PC-9 (cell line): ENCODE measurements around the gene THADA. TPM values are rescaled to one million over a fixed set of nuclear protein-coding genes. Genes with fewer than 3 reads are reported as not detected.

Experiments used
- BruUV-seq: library from RNA; stranded (reverse); fragments of 400-500 nt; replicated peaks from 2 replicates; lab custom pipeline; 2021; lab: Mats Ljungman, UMichigan
- CTCF ChIA-PET: fragments of 300-600 bp; sonication (Branson Sonifier 250); formaldehyde crosslinking; loops from one replicate; lab custom pipeline; 2022; ENCODE audit warnings: antibody characterized with exemption; lab: Charles Lee
- POLR2A ChIA-PET: fragments of 300-600 bp; sonication (Branson Sonifier 250); formaldehyde crosslinking; loops from one replicate; lab custom pipeline; 2022; ENCODE audit warnings: antibody characterized with exemption; ENCODE audit not compliant: unreplicated experiment; lab: Charles Lee
- DNase-seq, 2 experiments: peaks; one replicate each; pipeline versions ENCODE4 v3.0.0 to v3.0.0-alpha.2; 2015 to 2022; ENCODE audit warnings: mixed read lengths in 1 of 2
- H2AFZ ChIP-seq: fragments of 200-600 bp; sonication (generic); 2 replicates; pipeline ENCODE4 v1.8.1; 2017; ENCODE audit warnings: antibody characterized with exemption
- H3F3A ChIP-seq: fragments of 200-600 bp; sonication (generic); 2 replicates; pipeline ENCODE4 v1.8.1; 2017; ENCODE audit warnings: antibody characterized with exemption, mild to moderate bottlenecking, low read depth; ENCODE audit not compliant: insufficient read depth
- H3K27ac ChIP-seq: fragments of 200-600 bp; sonication (generic); 2 replicates; pipeline ENCODE4 v1.6.1; 2016; ENCODE audit warnings: mixed run types
- H3K27me3 ChIP-seq: fragments of 200-600 bp; sonication (generic); 2 replicates; pipeline ENCODE4 v1.6.1; 2016; ENCODE audit warnings: low read depth, mixed run types; ENCODE audit not compliant: insufficient read depth
- H3K36me3 ChIP-seq: fragments of 200-600 bp; sonication (generic); 2 replicates; pipeline ENCODE4 v1.6.1; 2016; ENCODE audit warnings: low read depth, mixed run types
- H3K4me1 ChIP-seq: fragments of 200-600 bp; sonication (generic); replicated peaks from 2 replicates; pipeline ENCODE4 v1.6.1; 2016; ENCODE audit warnings: mixed run types; ENCODE audit not compliant: insufficient read depth
- H3K4me2 ChIP-seq: fragments of 200-600 bp; sonication (generic); 2 replicates; pipeline ENCODE4 v1.6.1; 2017; ENCODE audit warnings: mixed run types
- H3K4me3 ChIP-seq: fragments of 200-600 bp; sonication (generic); 2 replicates; pipeline ENCODE4 v1.6.1; 2016; ENCODE audit warnings: mixed run types
- H3K79me2 ChIP-seq: fragments of 200-600 bp; sonication (generic); 2 replicates; pipeline ENCODE4 v1.6.1; 2017; ENCODE audit warnings: low read depth, mixed run types
- H3K9me2 ChIP-seq: fragments of 200-600 bp; sonication (generic); 2 replicates; pipeline ENCODE4 v1.8.1; 2017; ENCODE audit warnings: mild to moderate bottlenecking; ENCODE audit not compliant: insufficient read depth
- H3K9me3 ChIP-seq: fragments of 200-600 bp; sonication (generic); 2 replicates; pipeline ENCODE4 v1.8.1; 2016; ENCODE audit warnings: low read depth; ENCODE audit not compliant: insufficient read depth
- H4K20me1 ChIP-seq: fragments of 200-600 bp; sonication (generic); 2 replicates; pipeline ENCODE4 v1.8.1; 2017; ENCODE audit not compliant: insufficient read depth
- CTCF ChIP-seq: fragments of 200-600 bp; sonication (generic); conservative IDR thresholded peaks from 2 replicates; pipeline ENCODE4 v1.6.1; 2017; ENCODE audit warnings: mixed run types, antibody characterized with exemption, mild to moderate bottlenecking, moderate library complexity
- EZH2 ChIP-seq: fragments of 200-600 bp; sonication (generic); IDR thresholded peaks from 2 replicates; pipeline ENCODE4 v1.8.0; 2017; ENCODE audit warnings: antibody characterized with exemption, low read depth
- intact Hi-C: fragments of 100-400 bp; cut with micrococcal nuclease; formaldehyde crosslinking; loops from one replicate; pipeline ENCODE4 v1.10.0; 2022; ENCODE audit not compliant: unreplicated experiment
- total RNA-seq: library from RNA; stranded (reverse); gene quantifications from 2 replicates; pipeline ENCODE4 v1.2.3, GENCODE V29; 2021

Gene THADA
- total RNA-seq, 1 experiment from 2014 or later: 28.1 TPM

- no peak for TF ChIP-seq CTCF
- TF ChIP-seq EZH2: no peak
- no peaks in the 10 kb centered on the region for H3K9me2 ChIP-seq
- POLR2A ChIA-PET: no interaction called here
- peaks cover 32% of the 10 kb centered on the region; the same call in 1 of the 2 replicates for H3F3A ChIP-seq
- H2AFZ ChIP-seq: no peak overlapping the region
- CTCF ChIA-PET: interaction anchor here (0.6 kb wide), 1 partner anchor 211 kb away, joined by 4 read pairs; no protein-coding TSS in a partner anchor
- no peak overlapping the region for H3K27ac ChIP-seq
- H3K4me2 ChIP-seq: no peak overlapping the region
- H3K27me3 ChIP-seq: no peaks in the 10 kb centered on the region
- H3K79me2 ChIP-seq: no peaks in the 10 kb centered on the region
- no peak for DNase-seq
- H3K4me3 ChIP-seq: no peak overlapping the region
- H3K36me3 ChIP-seq: no peaks in the 10 kb centered on the region
- H3K9me3 ChIP-seq: no peaks in the 10 kb centered on the region
- peaks cover 11% of the 10 kb centered on the region for H3K4me1 ChIP-seq
- no TSS peak for BruUV-seq
- intact Hi-C loops: loop anchor here (1.0 kb wide), 1 partner anchor 95 kb away; no protein-coding TSS in a partner anchor
- H4K20me1 ChIP-seq: no peaks in the 10 kb centered on the region
Measured at GRCh38 chr2:43520919-43521318, 74.9 kb downstream of the THADA start.

GRCh38 chr2:43519643-43520221, 76.1 kb downstream of the THADA start:
- CTCF ChIA-PET: no interaction called here
- Histone ChIP-seq H3K4me2 (peak overlapping the region; percentile 10; the same call in 1 of the 2 replicates), H3K27ac (peak overlapping the region; percentile 67), H3K79me2 (no peaks in the 10 kb centered on the region), H3K27me3 (no peaks in the 10 kb centered on the region), H3K9me2 (no peaks in the 10 kb centered on the region), H3K9me3 (no peaks in the 10 kb centered on the region), H2AFZ (no peak overlapping the region), H3K4me1 (peaks cover 11% of the 10 kb centered on the region), H3K4me3 (no peak overlapping the region), H3F3A (peaks cover 39% of the 10 kb centered on the region; the same call in 1 of the 2 replicates), H4K20me1 (no peaks in the 10 kb centered on the region), H3K36me3 (no peaks in the 10 kb centered on the region)
- DNase-seq: peak; percentile 15 to 83
- BruUV-seq: no TSS peak
- TF ChIP-seq EZH2 (no peak), CTCF (no peak)
- intact Hi-C loops: loop anchor here (1.0 kb wide), 1 partner anchor 93 kb away; no protein-coding TSS in a partner anchor
- POLR2A ChIA-PET: interaction anchor here (0.6 kb wide), 1 partner anchor 503 kb away, joined by 4 read pairs; no protein-coding TSS in a partner anchor

- no peak for DNase-seq
- Histone ChIP-seq H3K9me2 (no peaks in the 10 kb centered on the region), H3K27ac (peak overlapping the region; percentile 67; the same call in 1 of the 2 replicates), H3K36me3 (no peaks in the 10 kb centered on the region), H3K9me3 (no peaks in the 10 kb centered on the region), H3K4me2 (no peak overlapping the region), H3F3A (peaks cover 39% of the 10 kb centered on the region; the same call in 1 of the 2 replicates), H3K27me3 (no peaks in the 10 kb centered on the region), H3K4me1 (peaks cover 11% of the 10 kb centered on the region), H3K79me2 (no peaks in the 10 kb centered on the region), H3K4me3 (no peak overlapping the region), H4K20me1 (no peaks in the 10 kb centered on the region), H2AFZ (no peak overlapping the region)
- intact Hi-C loops: no loop called here
- TF ChIP-seq CTCF: no peak
- no peak for TF ChIP-seq EZH2
- ChIA-PET CTCF (no interaction called here), POLR2A (no interaction called here)
- no TSS peak for BruUV-seq
Measured at GRCh38 chr2:43518718-43519117, 77.1 kb downstream of the THADA start.
